K562 (cell line): ENCODE measurements around the gene WNT3. TPM values are rescaled to one million over a fixed set of nuclear protein-coding genes. Genes with fewer than 3 reads are reported as not detected.
A peak's percentile ranks its signal among the peaks of the same experiment; 100 is the strongest.

Experiments used
- CEBPB ChIP-seq: fragments of 450-650 bp; IDR thresholded peaks from 2 replicates; pipeline ENCODE4 v1.6.1; 2016; ENCODE audit warnings: missing genetic modification characterization, missing compliant biosample characterization
- ELK1 ChIP-seq: sonication (generic); formaldehyde crosslinking; IDR thresholded peaks from 2 replicates; pipeline ENCODE4 v1.8.1; 2022; ENCODE audit warnings: missing genetic modification reagents
- ELK3 ChIP-seq: fragments of 450-650 bp; formaldehyde crosslinking; IDR thresholded peaks from 2 replicates; pipeline ENCODE4 v1.4.0; 2020; ENCODE audit warnings: mild to moderate bottlenecking
- ESRRA ChIP-seq: fragments of 450-650 bp; IDR thresholded peaks from 2 replicates; pipeline ENCODE4 v1.6.1; 2014; ENCODE audit warnings: low read depth, mild to moderate bottlenecking, moderate library complexity, borderline replicate concordance
- HNRNPLL ChIP-seq: fragments of 200-400 bp; formaldehyde crosslinking; IDR thresholded peaks from 2 replicates; pipeline ENCODE4 v1.6.1; 2017; ENCODE audit warnings: low read length, low read depth, mild to moderate bottlenecking; ENCODE audit not compliant: poor library complexity, severe bottlenecking
- HOMEZ ChIP-seq: fragments of 250-450 bp; sonication (Bioruptor Pico); IDR thresholded peaks from 2 replicates; pipeline ENCODE4 v1.4.0; 2020; ENCODE audit warnings: mild to moderate bottlenecking, moderate library complexity
- IFI16 ChIP-seq: fragments of 250-450 bp; sonication (Bioruptor Pico); IDR thresholded peaks from 2 replicates; pipeline ENCODE4 v2.1.2; 2022; ENCODE audit warnings: mild to moderate bottlenecking, inconsistent platforms
- KDM4B ChIP-seq, 2 experiments: fragments of 450-650 bp in 1 of 2; sonication (generic) in 1 of 2; IDR thresholded peaks; 2 replicates each; pipeline ENCODE4 v1.6.1; 2016 to 2017; ENCODE audit warnings: borderline replicate concordance in 2 of 2, antibody characterized with exemption in 1 of 2, low read depth in 1 of 2, mild to moderate bottlenecking in 1 of 2
- KDM5B ChIP-seq: fragments of 200-600 bp; sonication (generic); IDR thresholded peaks from 2 replicates; pipeline ENCODE4 v1.6.1; 2012; ENCODE audit warnings: low read depth, mild to moderate bottlenecking, moderate library complexity, low read length, control low read depth, inconsistent platforms; ENCODE audit not compliant: insufficient replicate concordance
- NONO ChIP-seq, 2 experiments: fragments of 200-400 bp in 1 of 2; fragments of 450-650 bp in 1 of 2; formaldehyde crosslinking in 1 of 2; IDR thresholded peaks; 2 replicates each; pipeline ENCODE4 v1.6.1; 2017; ENCODE audit warnings: low read depth in 2 of 2, mild to moderate bottlenecking in 2 of 2, moderate library complexity in 2 of 2, low read length in 1 of 2
- POU5F1 ChIP-seq: fragments of 150-350 bp; IDR thresholded peaks from 2 replicates; pipeline ENCODE4 v1.6.1; 2014; ENCODE audit warnings: borderline replicate concordance, low read length, low read depth, mild to moderate bottlenecking; ENCODE audit not compliant: partially characterized antibody
- RB1 ChIP-seq: fragments of 450-650 bp; IDR thresholded peaks from 2 replicates; pipeline ENCODE4 v1.6.1; 2017; ENCODE audit warnings: low read depth, mild to moderate bottlenecking
- RBM17 ChIP-seq: fragments of 200-400 bp; formaldehyde crosslinking; IDR thresholded peaks from 2 replicates; pipeline ENCODE4 v1.6.1; 2017; ENCODE audit warnings: low read depth, mild to moderate bottlenecking, low read length, borderline replicate concordance
- ZBTB17 ChIP-seq: fragments of 450-650 bp; formaldehyde crosslinking; IDR thresholded peaks from 2 replicates; pipeline ENCODE4 v1.4.0; 2020; ENCODE audit warnings: mild to moderate bottlenecking
- ZBTB49 ChIP-seq: sonication (generic); formaldehyde crosslinking; IDR thresholded peaks from 2 replicates; pipeline ENCODE4 v1.8.0; 2022; ENCODE audit warnings: missing genetic modification reagents, mild to moderate bottlenecking, borderline replicate concordance
- ZBTB7A ChIP-seq: IDR thresholded peaks from 2 replicates; pipeline ENCODE4 v1.6.1; 2011; ENCODE audit warnings: low read depth, mild to moderate bottlenecking, low read length, moderate library complexity, borderline replicate concordance; ENCODE audit not compliant: control insufficient read depth
- ZNF212 ChIP-seq: fragments of 450-650 bp; formaldehyde crosslinking; IDR thresholded peaks from 2 replicates; pipeline ENCODE4 v1.4.0; 2020; ENCODE audit warnings: mild to moderate bottlenecking
- ZNF263 ChIP-seq: sonication (generic); formaldehyde crosslinking; IDR thresholded peaks from 2 replicates; pipeline ENCODE4 v1.8.0; 2022; ENCODE audit warnings: mild to moderate bottlenecking, missing genetic modification reagents, borderline replicate concordance
- ZNF668 ChIP-seq: fragments of 250-450 bp; sonication (Bioruptor Pico); IDR thresholded peaks from 2 replicates; pipeline ENCODE4 v1.8.0; 2022; ENCODE audit warnings: mild to moderate bottlenecking, inconsistent platforms
- polyA plus RNA-seq, 8 experiments: library from polyadenylated mRNA; depleted of rRNA in 4 of 8; stranded (reverse) in 5 of 8; unstranded in 3 of 8; fragments of >200 nt; fragmentation: Nextera tagmentation in 2 of 8; fragmentation: Illumina TruSeq in 1 of 8; extraction: Ambion mirVana in 2 of 8; extraction: Trizol in 1 of 8; gene quantifications; 2 replicates each; pipeline versions ENCODE4 v1.2.1 to v1.2.3, GENCODE V29; 2011 to 2014; ENCODE audit warnings: inconsistent platforms in 1 of 8, missing spikeins in 1 of 8
- total RNA-seq, 7 experiments: library from RNA; depleted of rRNA in 6 of 7; stranded (reverse); fragments of >200 nt in 6 of 7; fragmentation: Illumina TruSeq in 2 of 7; extraction: Trizol in 2 of 7; gene quantifications; 2 replicates each; pipeline versions ENCODE4 v1.2.1 to v1.2.3, GENCODE V29; 2011 to 2021; ENCODE audit warnings: low replicate concordance in 1 of 7

The WNT3 gene
- total and polyA plus RNA-seq, 9 of the 15 experiments (the other 6 are each of a cell fraction or from before 2014, with no cell fraction given): 1.5 to 6.1 (median 3.3) TPM

GRCh38 chr17:46851029-46851741 lies 32.7 kb upstream of the WNT3 start, which contains the start of gene WNT9B (continued):
- TF ChIP-seq KDM4B (IDR thresholded peaks at IDR 0.05; ENCODE audit: borderline replicate concordance in 2 of 2, low read depth in 1 of 2): no peak
- no peak for TF ChIP-seq RBM17
- TF ChIP-seq HNRNPLL: no peak
- TF ChIP-seq ZNF668 (CRISPR knock-in tag): no peak
- TF ChIP-seq ELK1: no peak
- no peak for TF ChIP-seq ZBTB49 (CRISPR knock-in tag)
- TF ChIP-seq CEBPB: no peak
- TF ChIP-seq ELK3 (CRISPR knock-in tag): no peak
- TF ChIP-seq KDM5B: no peak
- TF ChIP-seq ESRRA: no peak
- no peak for TF ChIP-seq HOMEZ (CRISPR knock-in tag)
- TF ChIP-seq ZBTB7A: peak; percentile 59; the same call in 1 of the 2 replicates
- TF ChIP-seq NONO (IDR thresholded peaks at IDR 0.05; ENCODE audit: low read depth in 2 of 2, low read length in 1 of 2): peak in 1 of 2 experiments; percentile 24; a peak in 1 of 4 replicates
- TF ChIP-seq RB1: no peak
- TF ChIP-seq ZNF212 (CRISPR knock-in tag): no peak
- TF ChIP-seq ZBTB17 (CRISPR knock-in tag): no peak
- TF ChIP-seq ZNF263: peak; percentile 66; the same call in 1 of the 2 replicates
- TF ChIP-seq IFI16 (CRISPR knock-in tag): no peak
- no peak for TF ChIP-seq POU5F1
